Astrocyte of the cerebellum (primary cell): Measurements from ENCODE around the gene MKRN2.

Source experiments
- DNase-seq: peaks from one replicate; pipeline ENCODE4 v3.0.0-alpha.2; 2011; ENCODE audit warnings: low read depth
- H3K4me3 ChIP-seq: 2 replicates; pipeline ENCODE4 v1.5.1; 2011; ENCODE audit warnings: mild to moderate bottlenecking, low read depth, low read length, moderate library complexity
- CTCF ChIP-seq: IDR thresholded peaks from 2 replicates; pipeline ENCODE4 v1.5.1; 2012; ENCODE audit warnings: low read length, low read depth, moderate library complexity, mild to moderate bottlenecking; ENCODE audit errors: missing control alignments
- in situ Hi-C: cut with HindIII; loops from 2 replicates; pipeline ENCODE4 v1.10.0; 2017; ENCODE audit warnings: low sequenced_read_pairs

MKRN2 gene

GRCh38 chr3:12553921-12554391, 2.9 kb upstream of the MKRN2 start:
- no peak for TF ChIP-seq CTCF
- no peak for DNase-seq
- in situ Hi-C loops = no loop called here
- peak overlapping the region; percentile 48 for H3K4me3 ChIP-seq

GRCh38 chr3:12556314-12556689, 585 bp upstream of the MKRN2 start:
- no peak for TF ChIP-seq CTCF
- H3K4me3 ChIP-seq = peak overlapping the region; percentile 84
- in situ Hi-C loops = no loop called here
- no peak for DNase-seq

- in situ Hi-C loops = no loop called here
- TF ChIP-seq CTCF = no peak
- no peak for DNase-seq
- H3K4me3 ChIP-seq = peak overlapping the region; percentile 84
These were observed 700 bp downstream of the MKRN2 start for GRCh38 chr3:12557473-12558100.

- no peak overlapping the region for H3K4me3 ChIP-seq
- in situ Hi-C loops = no loop called here
These were observed 1.8 kb downstream of the MKRN2 start for GRCh38 chr3:12558706-12559105.

GRCh38 chr3:12559520-12559919, 2.6 kb downstream of the MKRN2 start:
- TF ChIP-seq CTCF = no peak
- DNase-seq = no peak
- in situ Hi-C loops = no loop called here
- H3K4me3 ChIP-seq = no peak overlapping the region

More at GRCh38 chr3:12558706-12559105, 1.8 kb downstream of the MKRN2 start:
- TF ChIP-seq CTCF = no peak
- DNase-seq = no peak

- no peak for DNase-seq
- in situ Hi-C loops = no loop called here
- no peak for TF ChIP-seq CTCF
- no peak overlapping the region for H3K4me3 ChIP-seq
These were observed 3.8 kb downstream of the MKRN2 start for GRCh38 chr3:12560505-12561190.
